Esophagus squamous epithelium (tissue), 4 donors: ENCODE data around the gene PRR14L.

Experiments
- POLR2A ChIP-seq, 4 donors: fragments of 450-650 bp; IDR thresholded peaks; one replicate each; pipeline ENCODE4 v1.6.1; 2017; ENCODE audit warnings: antibody characterized with exemption in 4 of 4, mild to moderate bottlenecking in 4 of 4, moderate library complexity in 3 of 4
- TF ChIP-seq, protein P1 (sequence below), 6 experiments: fragments of 450-650 bp in 4 of 6; fragments of 200-600 bp in 2 of 6; sonication (generic) in 2 of 6; IDR thresholded peaks; one replicate each; pipeline ENCODE4 v1.5.1; 2016 to 2019; ENCODE audit warnings: antibody characterized with exemption in 6 of 6, mild to moderate bottlenecking in 4 of 6, moderate library complexity in 4 of 6

DNA sequence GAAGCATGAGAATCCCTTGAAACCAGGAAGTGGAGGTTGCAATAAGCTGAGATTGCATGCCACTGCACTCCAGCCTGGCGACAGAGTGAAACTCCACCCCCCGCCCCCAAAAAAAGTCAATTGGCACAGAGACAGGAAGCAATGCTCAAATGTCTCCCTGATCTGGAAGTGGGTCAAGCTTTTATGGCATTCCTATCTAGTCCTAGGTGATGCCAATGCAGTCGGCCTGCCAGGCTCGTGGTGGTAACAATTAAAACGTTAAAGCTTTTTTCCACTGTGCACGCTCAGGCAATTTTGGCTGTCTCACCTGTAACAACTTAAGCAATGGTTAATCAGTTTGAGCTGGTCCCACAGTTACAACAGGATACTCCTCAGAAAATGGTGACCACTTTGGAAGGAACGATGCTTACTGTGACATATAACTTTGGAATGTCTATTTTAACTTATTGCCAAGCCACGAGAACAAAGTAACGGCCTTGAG is 69.0 kb downstream of the PRR14L start:
- TF ChIP-seq, protein P1, sequence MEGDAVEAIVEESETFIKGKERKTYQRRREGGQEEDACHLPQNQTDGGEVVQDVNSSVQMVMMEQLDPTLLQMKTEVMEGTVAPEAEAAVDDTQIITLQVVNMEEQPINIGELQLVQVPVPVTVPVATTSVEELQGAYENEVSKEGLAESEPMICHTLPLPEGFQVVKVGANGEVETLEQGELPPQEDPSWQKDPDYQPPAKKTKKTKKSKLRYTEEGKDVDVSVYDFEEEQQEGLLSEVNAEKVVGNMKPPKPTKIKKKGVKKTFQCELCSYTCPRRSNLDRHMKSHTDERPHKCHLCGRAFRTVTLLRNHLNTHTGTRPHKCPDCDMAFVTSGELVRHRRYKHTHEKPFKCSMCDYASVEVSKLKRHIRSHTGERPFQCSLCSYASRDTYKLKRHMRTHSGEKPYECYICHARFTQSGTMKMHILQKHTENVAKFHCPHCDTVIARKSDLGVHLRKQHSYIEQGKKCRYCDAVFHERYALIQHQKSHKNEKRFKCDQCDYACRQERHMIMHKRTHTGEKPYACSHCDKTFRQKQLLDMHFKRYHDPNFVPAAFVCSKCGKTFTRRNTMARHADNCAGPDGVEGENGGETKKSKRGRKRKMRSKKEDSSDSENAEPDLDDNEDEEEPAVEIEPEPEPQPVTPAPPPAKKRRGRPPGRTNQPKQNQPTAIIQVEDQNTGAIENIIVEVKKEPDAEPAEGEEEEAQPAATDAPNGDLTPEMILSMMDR (IDR thresholded peaks at IDR 0.05), result no peak
- TF ChIP-seq POLR2A (IDR thresholded peaks at IDR 0.05), result no peak
